NCI-H1694 treated with DMSO at 0.1 percent for 48 hours (cell line): ENCODE data around the gene GSG1L2.

ENCODE experiments used
- DNase-seq: peaks from one replicate; lab custom pipeline; 2025; lab: John Stamatoyannopoulos, UW

GSG1L2 gene

GRCh38 chr17:9821921-9822320, at the start of gene GSG1L2:
TSS of gene GSG1L2 (minus strand) at chr17:9822079. CDS start at chr17:9822071, 8 bp downstream.
- DNase-seq, result no peak

GRCh38 chr17:9868552-9868951, 46.7 kb upstream of the GSG1L2 start:
- no peak for DNase-seq

GRCh38 chr17:9865586-9865985, 43.7 kb upstream of the GSG1L2 start:
- DNase-seq, result no peak

- no peak for DNase-seq
Observed at GRCh38 chr17:9862949-9863348, 41.1 kb upstream of the GSG1L2 start.

- DNase-seq, result no peak
Observed at GRCh38 chr17:9862220-9862619, 40.3 kb upstream of the GSG1L2 start.

GRCh38 chr17:9860851-9861250, 39.0 kb upstream of the GSG1L2 start:
- no peak for DNase-seq

GRCh38 chr17:9859781-9860180, 37.9 kb upstream of the GSG1L2 start:
- no peak for DNase-seq

GRCh38 chr17:9855036-9855435, 33.2 kb upstream of the GSG1L2 start:
- DNase-seq, result no peak

- DNase-seq, result no peak
Observed at GRCh38 chr17:9854255-9854654, 32.4 kb upstream of the GSG1L2 start.

- no peak for DNase-seq
Observed at GRCh38 chr17:9850151-9850550, 28.3 kb upstream of the GSG1L2 start.

- no peak for DNase-seq
Observed at GRCh38 chr17:9845306-9845705, 23.4 kb upstream of the GSG1L2 start.

GRCh38 chr17:9844153-9844552, 22.3 kb upstream of the GSG1L2 start:
- no peak for DNase-seq

- no peak for DNase-seq
Observed at GRCh38 chr17:9843152-9844010, 21.5 kb upstream of the GSG1L2 start.

GRCh38 chr17:9842057-9842758, 20.3 kb upstream of the GSG1L2 start:
- DNase-seq, result no peak

GRCh38 chr17:9839433-9839832, 17.6 kb upstream of the GSG1L2 start:
- DNase-seq, result no peak

GRCh38 chr17:9837551-9838471, 15.9 kb upstream of the GSG1L2 start:
- DNase-seq, result no peak

- no peak for DNase-seq
Observed at GRCh38 chr17:9833922-9834321, 12.0 kb upstream of the GSG1L2 start.

GRCh38 chr17:9830711-9831110, 8.8 kb upstream of the GSG1L2 start:
- no peak for DNase-seq

GRCh38 chr17:9829343-9829742, 7.5 kb upstream of the GSG1L2 start:
- no peak for DNase-seq

GRCh38 chr17:9828296-9829295, 6.7 kb upstream of the GSG1L2 start:
- DNase-seq, result no peak

GRCh38 chr17:9825641-9826150, 3.8 kb upstream of the GSG1L2 start, which contains the start of gene GLP2R:
TSS of gene GLP2R (plus strand) at chr17:9825924. CDS start at chr17:9826064, 140 bp downstream.
- no peak for DNase-seq
